ENCODE measurements around the gene PSAP.

PSAP gene

DNA sequence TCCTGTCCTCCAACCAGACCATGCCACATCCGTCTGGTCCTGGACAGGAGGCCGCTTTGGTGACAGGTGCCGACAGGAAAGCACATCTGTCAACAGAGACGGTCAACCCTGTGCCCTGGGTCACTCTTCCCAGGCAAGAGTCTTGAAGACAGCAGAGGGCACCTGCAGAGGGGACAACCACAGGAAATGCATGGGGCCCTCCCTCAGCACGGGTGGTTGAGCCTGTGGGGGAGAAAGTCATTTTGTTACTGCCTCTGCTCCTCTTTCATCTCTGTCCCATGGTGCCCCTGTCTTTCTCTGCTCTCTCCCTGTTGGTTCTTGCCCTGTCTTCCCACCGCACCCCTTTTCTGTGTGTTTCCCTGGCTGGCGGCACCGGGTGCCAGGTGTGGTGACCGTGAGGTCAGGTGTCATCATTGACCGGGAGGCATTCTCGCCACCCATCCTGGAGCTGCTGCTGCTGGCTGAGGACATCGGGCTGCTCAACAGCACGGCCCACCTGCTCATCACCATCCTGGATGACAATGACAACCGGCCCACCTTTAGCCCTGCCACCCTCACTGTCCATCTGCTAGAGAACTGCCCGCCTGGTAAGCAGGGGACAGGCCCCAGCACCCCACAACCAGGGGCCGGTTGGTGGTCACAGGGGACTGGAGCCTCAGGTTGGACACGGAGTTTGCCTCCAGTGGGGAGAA lies 60.2 kb downstream of the PSAP start:
- Histone ChIP-seq H3K9me3 (ENCODE audit: control insufficient read depth, low read length) (no peaks in the 10 kb centered on the region), H3K27ac (ENCODE audit: low read depth, low read length, severe bottlenecking) (no peak overlapping the region), H3K4me3 (ENCODE audit: extremely low read depth, insufficient read depth, low read length, poor library complexity, severe bottlenecking) (no peak overlapping the region), H3K36me3 (ENCODE audit: control insufficient read depth, insufficient read depth, low read length) (no peaks in the 10 kb centered on the region), H3K4me1 (ENCODE audit: control insufficient read depth, insufficient read depth, low read length, poor library complexity, severe bottlenecking) (no peaks in the 10 kb centered on the region)
- WGBS, 2 experiments (ENCODE audit: insufficient coverage in 2 of 2): 86 to 90% methylated on average over 14 to 16 of the region's 17 CpGs

DNA sequence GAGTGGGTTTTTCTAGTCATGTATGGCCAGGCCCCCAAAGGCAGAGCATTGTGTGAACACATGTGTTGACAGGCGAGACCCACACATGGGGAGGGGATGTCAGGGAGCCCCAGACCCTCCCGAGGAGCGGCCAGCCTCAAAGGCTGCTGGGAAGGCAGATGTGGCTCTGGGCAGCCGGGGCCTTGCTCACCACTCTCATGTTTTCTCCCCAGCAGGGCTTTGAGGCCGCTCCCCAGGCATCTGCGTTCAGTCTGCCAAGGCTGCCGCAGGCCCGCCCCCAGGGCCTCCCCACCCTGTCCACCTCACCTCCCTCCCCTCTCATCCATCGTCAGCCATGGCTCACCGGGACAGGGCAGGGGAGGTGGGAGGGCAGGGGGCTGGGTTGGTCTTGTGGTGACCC lies 61.2 kb downstream of the PSAP start:
- WGBS, 2 experiments (ENCODE audit: insufficient coverage in 2 of 2): 76 to 94% methylated on average over 4 of the region's 10 CpGs
- Histone ChIP-seq H3K9me3 (ENCODE audit: control insufficient read depth, low read length) (no peaks in the 10 kb centered on the region), H3K27ac (ENCODE audit: low read depth, low read length, severe bottlenecking) (no peak overlapping the region), H3K36me3 (ENCODE audit: control insufficient read depth, insufficient read depth, low read length) (no peaks in the 10 kb centered on the region), H3K4me1 (ENCODE audit: control insufficient read depth, insufficient read depth, low read length, poor library complexity, severe bottlenecking) (no peaks in the 10 kb centered on the region), H3K4me3 (ENCODE audit: extremely low read depth, insufficient read depth, low read length, poor library complexity, severe bottlenecking) (no peak overlapping the region)

DNA sequence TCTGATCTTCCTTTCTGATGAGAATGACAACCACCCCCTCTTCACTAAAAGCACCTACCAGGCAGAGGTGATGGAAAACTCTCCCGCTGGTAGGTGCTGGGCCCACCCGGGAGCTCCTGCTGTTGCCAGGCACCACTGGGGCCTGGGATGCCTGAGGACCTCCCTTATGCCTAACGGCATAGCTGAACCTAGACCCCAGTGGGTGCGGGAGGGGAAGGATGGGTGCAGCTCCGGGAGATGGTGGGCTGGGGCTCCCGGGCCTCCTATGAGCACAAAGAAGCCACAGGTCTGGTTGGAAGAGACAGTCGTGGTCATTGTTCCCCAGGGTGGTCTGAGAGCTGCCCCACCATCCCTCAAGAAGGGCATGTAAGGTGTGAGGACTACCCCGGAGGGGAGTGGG lies 62.1 kb downstream of the PSAP start:
- H3K36me3 ChIP-seq (ENCODE audit: control insufficient read depth, insufficient read depth, low read length): no peaks in the 10 kb centered on the region
- 87 to 90% methylated on average over 4 to 6 of the region's 8 CpGs for WGBS, 2 experiments (ENCODE audit: insufficient coverage in 2 of 2)
- H3K4me3 ChIP-seq (ENCODE audit: extremely low read depth, insufficient read depth, low read length, poor library complexity, severe bottlenecking): no peak overlapping the region

DNA sequence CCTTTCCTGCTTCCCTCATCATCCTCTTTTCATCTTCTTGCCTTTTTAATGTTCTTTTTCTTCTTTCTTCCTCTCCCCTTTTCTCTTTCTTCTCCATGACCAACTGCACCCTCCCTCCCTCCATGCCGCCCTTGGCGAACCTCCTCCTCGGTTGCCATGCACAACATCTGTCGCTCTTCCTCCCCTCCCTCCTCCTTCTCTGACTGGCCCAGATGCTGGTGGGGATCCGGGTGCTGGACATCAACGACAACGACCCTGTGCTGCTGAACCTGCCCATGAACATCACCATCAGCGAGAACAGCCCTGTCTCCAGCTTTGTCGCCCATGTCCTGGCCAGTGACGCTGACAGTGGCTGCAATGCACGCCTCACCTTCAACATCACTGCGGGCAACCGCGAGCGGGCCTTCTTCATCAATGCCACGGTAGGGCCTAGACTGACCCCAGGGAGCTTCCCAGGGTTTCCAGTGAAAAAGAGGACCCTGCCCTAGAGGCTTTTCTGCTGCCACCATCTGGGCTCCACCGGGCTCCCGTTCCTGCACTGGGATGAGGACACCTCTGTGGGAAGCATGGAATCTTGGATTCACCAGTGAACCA lies 66.3 kb downstream of the PSAP start:
- no peaks in the 10 kb centered on the region for H3K36me3 ChIP-seq (ENCODE audit: control insufficient read depth, insufficient read depth, low read length)
- no peaks in the 10 kb centered on the region for H3K9me3 ChIP-seq (ENCODE audit: control insufficient read depth, low read length)
- H3K27ac ChIP-seq (ENCODE audit: low read depth, low read length, severe bottlenecking): no peak overlapping the region
- no peaks in the 10 kb centered on the region for H3K4me1 ChIP-seq (ENCODE audit: control insufficient read depth, insufficient read depth, low read length, poor library complexity, severe bottlenecking)
- H3K4me3 ChIP-seq (ENCODE audit: extremely low read depth, insufficient read depth, low read length, poor library complexity, severe bottlenecking): no peak overlapping the region
- 92 to 93% methylated on average over 16 to 18 of the region's 18 CpGs for WGBS, 2 experiments (ENCODE audit: insufficient coverage in 2 of 2)

More for the DNA sequence above, 62.1 kb downstream of the PSAP start:
- no peaks in the 10 kb centered on the region for H3K9me3 ChIP-seq (ENCODE audit: control insufficient read depth, low read length)
- no peak overlapping the region for H3K27ac ChIP-seq (ENCODE audit: low read depth, low read length, severe bottlenecking)
- H3K4me1 ChIP-seq (ENCODE audit: control insufficient read depth, insufficient read depth, low read length, poor library complexity, severe bottlenecking): no peaks in the 10 kb centered on the region

DNA sequence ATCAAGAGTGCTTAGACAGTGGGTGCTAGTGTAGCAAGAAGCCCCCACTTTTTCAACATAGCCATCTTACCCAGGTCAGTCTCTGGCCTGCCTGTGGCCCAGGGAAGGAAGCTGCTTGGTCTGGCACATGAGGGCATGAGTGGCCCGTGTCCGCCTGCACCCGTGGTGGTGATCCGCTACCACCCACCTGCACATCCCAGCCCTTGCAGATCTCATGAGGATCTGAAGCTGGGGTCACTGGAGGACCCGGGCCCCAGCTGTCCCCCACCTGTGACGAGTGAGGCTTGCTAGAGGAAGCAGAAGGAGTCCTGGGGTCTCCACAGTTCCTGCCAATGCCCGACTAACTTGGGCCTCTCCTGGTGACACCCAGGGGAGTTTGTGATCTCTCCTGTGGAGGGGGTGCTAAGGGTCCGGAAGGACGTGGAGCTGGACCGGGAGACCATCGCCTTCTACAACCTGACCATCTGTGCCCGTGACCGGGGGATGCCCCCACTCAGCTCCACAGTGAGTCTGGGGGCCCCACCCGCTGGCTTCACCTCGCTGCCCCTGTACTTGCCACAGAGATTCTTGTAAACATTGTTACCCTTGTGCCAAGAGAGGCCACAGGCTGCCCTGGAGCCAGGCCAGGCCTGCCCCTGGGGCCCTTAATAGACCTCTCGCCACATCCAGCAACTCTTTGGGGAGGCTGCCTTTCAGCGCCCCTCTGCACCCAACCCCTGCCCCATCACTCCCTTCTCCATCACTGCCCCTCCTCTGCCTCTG lies 67.0 kb downstream of the PSAP start:
- no peaks in the 10 kb centered on the region for H3K36me3 ChIP-seq (ENCODE audit: control insufficient read depth, insufficient read depth, low read length)
- 87 to 90% methylated on average over 16 to 17 of the region's 17 CpGs for WGBS, 2 experiments (ENCODE audit: insufficient coverage in 2 of 2)
- H3K9me3 ChIP-seq (ENCODE audit: control insufficient read depth, low read length): no peaks in the 10 kb centered on the region
- H3K27ac ChIP-seq (ENCODE audit: low read depth, low read length, severe bottlenecking): no peak overlapping the region
- H3K4me3 ChIP-seq (ENCODE audit: extremely low read depth, insufficient read depth, low read length, poor library complexity, severe bottlenecking): no peak overlapping the region
- no peaks in the 10 kb centered on the region for H3K4me1 ChIP-seq (ENCODE audit: control insufficient read depth, insufficient read depth, low read length, poor library complexity, severe bottlenecking)

DNA sequence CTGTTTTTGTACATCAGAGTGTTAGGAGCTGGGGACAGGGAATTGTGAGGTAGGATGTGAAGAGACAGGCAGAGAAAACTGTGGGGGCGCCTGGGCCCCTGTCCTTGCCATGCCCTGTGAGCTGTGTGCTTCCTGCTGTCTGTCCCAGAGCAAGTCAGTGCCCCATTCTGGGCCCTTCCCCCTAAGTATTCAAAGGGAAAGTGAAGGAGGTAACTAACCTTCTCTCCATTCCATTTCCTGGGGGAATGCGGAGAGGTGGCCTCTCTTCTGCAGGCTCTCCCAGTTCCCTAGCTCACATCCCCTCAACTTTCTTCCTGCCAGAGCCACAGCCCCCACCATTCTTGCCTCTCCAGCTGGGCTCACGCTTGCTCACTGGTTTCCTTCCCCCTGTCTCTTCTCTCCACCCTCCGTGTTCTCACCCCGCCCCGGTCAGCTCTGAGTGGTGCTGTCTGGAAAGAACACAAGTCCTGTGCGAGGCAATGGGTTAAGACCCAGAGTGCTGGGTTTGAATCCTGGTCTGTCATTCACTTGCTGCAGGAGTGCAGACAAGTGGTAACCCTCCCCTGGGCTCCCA lies 68.0 kb downstream of the PSAP start:
- H3K9me3 ChIP-seq (ENCODE audit: control insufficient read depth, low read length): no peaks in the 10 kb centered on the region
- no peak overlapping the region for H3K27ac ChIP-seq (ENCODE audit: low read depth, low read length, severe bottlenecking)
- H3K4me3 ChIP-seq (ENCODE audit: extremely low read depth, insufficient read depth, low read length, poor library complexity, severe bottlenecking): no peak overlapping the region
- no peaks in the 10 kb centered on the region for H3K36me3 ChIP-seq (ENCODE audit: control insufficient read depth, insufficient read depth, low read length)
- 67 to 69% methylated on average over 4 to 6 of the region's 7 CpGs for WGBS, 2 experiments (ENCODE audit: insufficient coverage in 2 of 2)
- no peaks in the 10 kb centered on the region for H3K4me1 ChIP-seq (ENCODE audit: control insufficient read depth, insufficient read depth, low read length, poor library complexity, severe bottlenecking)

DNA sequence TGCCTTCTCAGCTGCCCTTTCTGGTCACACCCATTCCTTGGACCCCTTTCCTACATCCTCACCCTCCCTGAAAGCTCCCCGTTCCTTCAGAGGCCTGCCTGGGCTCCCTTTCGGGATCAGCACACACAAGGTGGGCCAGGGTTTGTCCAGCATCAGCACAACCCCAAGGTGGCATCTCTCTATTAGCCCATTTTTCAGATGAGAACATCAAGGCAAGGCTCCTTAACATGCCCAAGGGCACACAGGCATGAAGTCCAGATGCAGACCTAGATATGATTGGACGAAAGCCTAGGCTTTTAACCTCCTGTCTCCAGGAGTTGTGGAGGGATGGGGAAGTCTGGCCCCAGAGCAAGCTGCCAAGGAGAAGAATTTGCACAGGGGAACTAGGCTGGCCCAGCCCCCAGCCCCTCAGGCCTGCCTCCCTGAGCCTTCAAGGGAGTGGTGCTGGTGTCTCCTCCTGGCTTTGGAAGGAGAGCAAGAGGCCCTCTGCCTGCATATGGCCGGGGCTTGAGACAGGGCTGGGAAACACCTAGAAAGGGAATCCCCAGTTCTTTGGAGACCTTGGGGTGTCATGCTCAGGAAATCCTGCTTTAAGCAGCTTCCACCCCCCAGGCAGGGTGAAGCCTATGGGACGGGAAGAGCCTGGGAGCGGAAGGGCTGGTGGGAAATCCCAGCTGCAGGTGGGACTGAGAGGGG lies 68.7 kb downstream of the PSAP start:
- no peak overlapping the region for H3K4me3 ChIP-seq (ENCODE audit: extremely low read depth, insufficient read depth, low read length, poor library complexity, severe bottlenecking)
- H3K9me3 ChIP-seq (ENCODE audit: control insufficient read depth, low read length): no peaks in the 10 kb centered on the region
- no peaks in the 10 kb centered on the region for H3K4me1 ChIP-seq (ENCODE audit: control insufficient read depth, insufficient read depth, low read length, poor library complexity, severe bottlenecking)
- no peak overlapping the region for H3K27ac ChIP-seq (ENCODE audit: low read depth, low read length, severe bottlenecking)
- no peaks in the 10 kb centered on the region for H3K36me3 ChIP-seq (ENCODE audit: control insufficient read depth, insufficient read depth, low read length)
- 79 to 84% methylated on average over 5 to 6 of the region's 6 CpGs for WGBS, 2 experiments (ENCODE audit: insufficient coverage in 2 of 2)

DNA sequence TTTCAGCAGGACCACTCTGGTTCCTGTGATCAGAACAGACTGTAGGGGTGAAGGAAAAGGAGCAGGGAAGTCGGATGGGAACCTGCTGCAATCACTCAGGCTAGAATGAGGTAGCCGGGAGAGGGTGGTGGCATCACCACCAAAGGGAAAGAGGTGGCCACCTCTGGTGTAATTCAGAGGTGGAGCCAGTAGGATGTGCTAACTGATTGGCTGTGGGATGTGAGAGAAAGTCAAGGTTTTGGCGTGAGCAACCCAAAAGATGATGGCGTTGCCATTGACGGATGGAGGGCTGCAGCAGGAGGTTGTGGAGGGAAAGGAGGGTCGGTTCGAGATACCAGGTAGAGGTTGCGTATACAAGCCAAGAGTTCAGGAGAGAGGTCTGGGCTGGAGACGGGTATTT lies 70.3 kb downstream of the PSAP start:
- H3K36me3 ChIP-seq (ENCODE audit: control insufficient read depth, insufficient read depth, low read length): no peaks in the 10 kb centered on the region
- H3K9me3 ChIP-seq (ENCODE audit: control insufficient read depth, low read length): no peaks in the 10 kb centered on the region
- H3K4me3 ChIP-seq (ENCODE audit: extremely low read depth, insufficient read depth, low read length, poor library complexity, severe bottlenecking): no peak overlapping the region
- H3K4me1 ChIP-seq (ENCODE audit: control insufficient read depth, insufficient read depth, low read length, poor library complexity, severe bottlenecking): no peaks in the 10 kb centered on the region
- no peak overlapping the region for H3K27ac ChIP-seq (ENCODE audit: low read depth, low read length, severe bottlenecking)
- 84 to 93% methylated on average over 9 of the region's 9 CpGs for WGBS, 2 experiments (ENCODE audit: insufficient coverage in 2 of 2)

DNA sequence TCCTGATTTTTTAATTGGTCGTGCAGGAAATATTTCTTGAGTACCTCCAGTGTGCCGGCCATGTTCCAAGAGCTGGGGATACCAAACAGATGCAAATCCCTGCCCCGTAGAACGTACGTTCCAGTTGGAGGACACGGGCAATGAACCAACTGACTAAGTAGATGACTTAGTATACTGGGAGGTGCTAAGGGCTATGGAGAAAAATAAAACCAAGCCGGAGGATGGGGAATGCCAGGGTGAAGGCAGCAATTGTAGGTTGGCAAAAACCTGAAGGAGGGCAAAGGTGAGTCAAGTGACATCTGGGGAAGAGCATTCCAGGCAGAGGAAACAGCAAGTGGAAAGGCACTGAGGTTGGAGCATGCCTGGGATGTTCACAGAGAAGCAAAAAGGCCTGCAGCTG lies 70.9 kb downstream of the PSAP start:
- H3K4me1 ChIP-seq (ENCODE audit: control insufficient read depth, insufficient read depth, low read length, poor library complexity, severe bottlenecking): no peaks in the 10 kb centered on the region

DNA sequence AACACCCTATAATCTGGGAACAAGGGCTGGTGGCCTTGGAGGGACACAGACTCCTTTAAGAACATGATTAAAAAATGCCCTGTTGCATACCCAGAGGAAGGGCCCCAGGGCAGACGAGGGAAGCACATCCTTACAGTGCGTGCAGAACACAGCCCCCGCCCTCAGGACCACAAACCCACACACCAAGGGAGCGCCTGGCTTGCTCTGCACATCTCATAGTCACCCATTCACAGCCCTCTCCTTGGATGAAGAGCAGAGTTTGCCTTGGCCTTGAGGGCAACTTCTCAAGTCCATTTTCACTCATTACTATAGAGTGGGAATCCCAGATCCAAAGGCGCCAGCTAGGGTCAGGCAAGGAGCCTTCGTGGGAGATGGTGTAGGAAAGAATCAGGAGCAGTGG lies 71.4 kb downstream of the PSAP start:
- Histone ChIP-seq H3K36me3 (ENCODE audit: control insufficient read depth, insufficient read depth, low read length) (no peaks in the 10 kb centered on the region), H3K27ac (ENCODE audit: low read depth, low read length, severe bottlenecking) (no peak overlapping the region), H3K4me1 (ENCODE audit: control insufficient read depth, insufficient read depth, low read length, poor library complexity, severe bottlenecking) (no peaks in the 10 kb centered on the region), H3K9me3 (ENCODE audit: control insufficient read depth, low read length) (no peaks in the 10 kb centered on the region), H3K4me3 (ENCODE audit: extremely low read depth, insufficient read depth, low read length, poor library complexity, severe bottlenecking) (no peak overlapping the region)
- 78 to 90% methylated on average over 3 to 5 of the region's 6 CpGs for WGBS, 2 experiments (ENCODE audit: insufficient coverage in 2 of 2)

More for the DNA sequence above, 70.9 kb downstream of the PSAP start:
- no peak overlapping the region for H3K27ac ChIP-seq (ENCODE audit: low read depth, low read length, severe bottlenecking)
- 93 to 95% methylated on average over 7 of the region's 7 CpGs for WGBS, 2 experiments (ENCODE audit: insufficient coverage in 2 of 2)
- H3K9me3 ChIP-seq (ENCODE audit: control insufficient read depth, low read length): no peaks in the 10 kb centered on the region
- H3K36me3 ChIP-seq (ENCODE audit: control insufficient read depth, insufficient read depth, low read length): no peaks in the 10 kb centered on the region
- H3K4me3 ChIP-seq (ENCODE audit: extremely low read depth, insufficient read depth, low read length, poor library complexity, severe bottlenecking): no peak overlapping the region
